Esophagus muscularis mucosa (tissue), 4 donors: Measurements from ENCODE around the gene KMT2A. TPM values are rescaled to one million over a fixed set of nuclear protein-coding genes. Genes with fewer than 3 reads are reported as not detected.
A peak's percentile ranks its signal among the peaks of the same experiment; 100 is the strongest.
"Not testable (repeated sequence)": the region's sequence is repeated elsewhere in the genome, so short reads cannot be mapped to it uniquely, and the experiment has no call there.

Experiments used
- DNase-seq: peaks from one replicate; pipeline ENCODE4 v3.0.0-alpha.2; 2017; ENCODE audit errors: extremely low spot score
- H3K27ac ChIP-seq, 4 donors: fragments of 200-600 bp; sonication (generic); replicated peaks in 1 of 4; 1 replicate in 3 of 4; 2 replicates in 1 of 4; pipeline ENCODE4 v1.5.1; 2016 to 2019; ENCODE audit warnings: mild to moderate bottlenecking in 1 of 4
- H3K27me3 ChIP-seq, 4 donors: fragments of 200-600 bp; sonication (generic); one replicate each; pipeline versions ENCODE4 v1.5.1 to v1.6.0; 2016 to 2019
- H3K36me3 ChIP-seq, 4 donors: fragments of 200-600 bp; sonication (generic); one replicate each; pipeline ENCODE4 v1.5.1; 2016 to 2019
- H3K4me1 ChIP-seq, 4 donors: fragments of 200-600 bp; sonication (generic); one replicate each; pipeline ENCODE4 v1.5.1; 2016 to 2019
- H3K4me3 ChIP-seq, 4 donors: fragments of 200-600 bp; sonication (generic); 1 replicate in 2 of 4; 2 replicates in 2 of 4; pipeline ENCODE4 v1.5.1; 2016 to 2019; ENCODE audit warnings: mild to moderate bottlenecking in 4 of 4, moderate library complexity in 1 of 4
- H3K9me3 ChIP-seq, 4 donors: fragments of 200-600 bp; sonication (generic); 1 replicate in 3 of 4; 2 replicates in 1 of 4; pipeline ENCODE4 v1.5.1; 2016 to 2019
- EP300 ChIP-seq: sonication (generic); formaldehyde crosslinking; IDR thresholded peaks from one replicate; pipeline ENCODE4 v1.6.1; 2017; ENCODE audit warnings: antibody characterized with exemption
- POLR2A ChIP-seq: fragments of 450-650 bp; IDR thresholded peaks from one replicate; pipeline ENCODE4 v1.6.1; 2017; ENCODE audit warnings: antibody characterized with exemption, moderate library complexity, mild to moderate bottlenecking, low read depth
- POLR2AphosphoS5 ChIP-seq, 2 donors: sonication (generic); formaldehyde crosslinking; IDR thresholded peaks; one replicate each; pipeline ENCODE4 v1.6.1; 2017; ENCODE audit warnings: antibody characterized with exemption in 2 of 2
- WGBS: methylation state at CpG from one replicate; pipeline ENCODE4 v1.1.5; 2018; 5-methylcytosine and 5-hydroxymethylcytosine counted together
- intact Hi-C: fragments of 100-400 bp; cut with DNase I; formaldehyde crosslinking; loops from one replicate; pipeline ENCODE4 v1.15.1; 2023
- total RNA-seq, 4 donors: library from RNA; depleted of rRNA; stranded (reverse); fragments of >200 nt; gene quantifications; one replicate each; pipeline versions ENCODE4 v1.1.0 to v1.2.1, GENCODE V29; 2016
- TF ChIP-seq, protein P1 (sequence below), 3 experiments: fragments of 200-600 bp in 2 of 3; fragments of 450-650 bp in 1 of 3; sonication (generic) in 2 of 3; IDR thresholded peaks; one replicate each; pipeline ENCODE4 v1.5.1; 2017 to 2019; ENCODE audit warnings: antibody characterized with exemption in 3 of 3, mild to moderate bottlenecking in 2 of 3, moderate library complexity in 1 of 3

The KMT2A gene
- total RNA-seq, 4 donors from 2014 or later, result 61.0 to 68.7 (median 62.1) TPM

- WGBS, result under 1% methylated on average over 44 of the region's 51 CpGs
- H3K4me1 ChIP-seq, result peaks cover 38 to 49% (median 48%) of the 10 kb centered on the region in 4 donors
- H3K36me3 ChIP-seq, result peaks cover 6 to 38% (median 17%) of the 10 kb centered on the region in 4 donors
- no peaks in the 10 kb centered on the region for H3K9me3 ChIP-seq
- H3K4me3 ChIP-seq, result peak within 1 kb of the TSS; percentile 72 to 95 (median 86)
- intact Hi-C loops, result loop anchor here (2.0 to 5.0 kb wide), 2 partner anchors 36 to 87 kb away; partner anchors contain the start of gene KMT2A
- peak within 1 kb of the TSS; percentile 80 to 89 (median 86) for H3K27ac ChIP-seq
- TF ChIP-seq, protein P1, sequence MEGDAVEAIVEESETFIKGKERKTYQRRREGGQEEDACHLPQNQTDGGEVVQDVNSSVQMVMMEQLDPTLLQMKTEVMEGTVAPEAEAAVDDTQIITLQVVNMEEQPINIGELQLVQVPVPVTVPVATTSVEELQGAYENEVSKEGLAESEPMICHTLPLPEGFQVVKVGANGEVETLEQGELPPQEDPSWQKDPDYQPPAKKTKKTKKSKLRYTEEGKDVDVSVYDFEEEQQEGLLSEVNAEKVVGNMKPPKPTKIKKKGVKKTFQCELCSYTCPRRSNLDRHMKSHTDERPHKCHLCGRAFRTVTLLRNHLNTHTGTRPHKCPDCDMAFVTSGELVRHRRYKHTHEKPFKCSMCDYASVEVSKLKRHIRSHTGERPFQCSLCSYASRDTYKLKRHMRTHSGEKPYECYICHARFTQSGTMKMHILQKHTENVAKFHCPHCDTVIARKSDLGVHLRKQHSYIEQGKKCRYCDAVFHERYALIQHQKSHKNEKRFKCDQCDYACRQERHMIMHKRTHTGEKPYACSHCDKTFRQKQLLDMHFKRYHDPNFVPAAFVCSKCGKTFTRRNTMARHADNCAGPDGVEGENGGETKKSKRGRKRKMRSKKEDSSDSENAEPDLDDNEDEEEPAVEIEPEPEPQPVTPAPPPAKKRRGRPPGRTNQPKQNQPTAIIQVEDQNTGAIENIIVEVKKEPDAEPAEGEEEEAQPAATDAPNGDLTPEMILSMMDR (IDR thresholded peaks at IDR 0.05), result peak in 1 of 3 experiments; percentile 19
- TF ChIP-seq POLR2A, result peak; percentile 76
- peak; percentile 60 to 81 for TF ChIP-seq POLR2AphosphoS5 (IDR thresholded peaks at IDR 0.05)
- TF ChIP-seq EP300, result no peak
- H3K27me3 ChIP-seq, result no peaks in the 10 kb centered on the region
- peak; percentile 94 for DNase-seq
These were observed 35.0 kb upstream of the KMT2A start, which contains the start of gene ATP5MG for GRCh38 chr11:118401151-118401879. TSS of gene ATP5MG (plus strand) at chr11:118401606. CDS start at chr11:118401666, 60 bp downstream.

GRCh38 chr11:118401880-118402590, 34.3 kb upstream of the KMT2A start:
- no peak for TF ChIP-seq POLR2AphosphoS5 (IDR thresholded peaks at IDR 0.05)
- no peak for TF ChIP-seq POLR2A
- H3K9me3 ChIP-seq, result no peaks in the 10 kb centered on the region
- no peaks in the 10 kb centered on the region for H3K27me3 ChIP-seq
- intact Hi-C loops, result loop anchor here (2.0 to 5.0 kb wide), 2 partner anchors 35 to 87 kb away; partner anchors contain the start of gene KMT2A
- H3K36me3 ChIP-seq, result peaks cover 0 to 38% (median 18%) of the 10 kb centered on the region in 4 donors
- WGBS, result 3% methylated on average over 22 of the region's 22 CpGs
- peak overlapping the region; percentile 72 to 95 (median 86) for H3K4me3 ChIP-seq
- no peak for DNase-seq
- peak overlapping the region; percentile 80 to 89 (median 86) for H3K27ac ChIP-seq
- H3K4me1 ChIP-seq, result peaks cover 45 to 54% (median 54%) of the 10 kb centered on the region in 4 donors

GRCh38 chr11:118402594-118402993, 33.7 kb upstream of the KMT2A start:
- 82% methylated on average over 7 of the region's 7 CpGs for WGBS
- Histone ChIP-seq H3K36me3 (peaks cover 4 to 38% (median 21%) of the 10 kb centered on the region in 4 donors), H3K4me3 (peak overlapping the region; percentile 72 to 95 (median 86)), H3K4me1 (peaks cover 47 to 54% (median 54%) of the 10 kb centered on the region in 4 donors), H3K27ac (peak overlapping the region; percentile 80 to 89 (median 86))
- not testable (repeated sequence) for H3K27me3 ChIP-seq, H3K9me3 ChIP-seq, DNase-seq
- intact Hi-C loops, result loop anchor here (5.0 kb wide), 1 partner anchor 35 kb away; the partner anchor contains the start of gene KMT2A

- H3K9me3 ChIP-seq, result no peaks in the 10 kb centered on the region
- no peak for DNase-seq
- intact Hi-C loops, result no loop called here
- H3K4me1 ChIP-seq, result peaks cover 43 to 56% (median 47%) of the 10 kb centered on the region in 4 donors
- WGBS, result 54% methylated on average over 7 of the region's 7 CpGs
- H3K4me3 ChIP-seq, result no peak overlapping the region
- no peak overlapping the region for H3K27ac ChIP-seq
- TF ChIP-seq POLR2A (no peak), EP300 (no peak), POLR2AphosphoS5 (IDR thresholded peaks at IDR 0.05) (no peak)
- TF ChIP-seq, protein P1 (IDR thresholded peaks at IDR 0.05), result no peak
- H3K27me3 ChIP-seq, result no peaks in the 10 kb centered on the region
- H3K36me3 ChIP-seq, result peaks cover 9 to 60% (median 39%) of the 10 kb centered on the region in 4 donors
These were observed 29.6 kb upstream of the KMT2A start for GRCh38 chr11:118406599-118407166.

DNA sequence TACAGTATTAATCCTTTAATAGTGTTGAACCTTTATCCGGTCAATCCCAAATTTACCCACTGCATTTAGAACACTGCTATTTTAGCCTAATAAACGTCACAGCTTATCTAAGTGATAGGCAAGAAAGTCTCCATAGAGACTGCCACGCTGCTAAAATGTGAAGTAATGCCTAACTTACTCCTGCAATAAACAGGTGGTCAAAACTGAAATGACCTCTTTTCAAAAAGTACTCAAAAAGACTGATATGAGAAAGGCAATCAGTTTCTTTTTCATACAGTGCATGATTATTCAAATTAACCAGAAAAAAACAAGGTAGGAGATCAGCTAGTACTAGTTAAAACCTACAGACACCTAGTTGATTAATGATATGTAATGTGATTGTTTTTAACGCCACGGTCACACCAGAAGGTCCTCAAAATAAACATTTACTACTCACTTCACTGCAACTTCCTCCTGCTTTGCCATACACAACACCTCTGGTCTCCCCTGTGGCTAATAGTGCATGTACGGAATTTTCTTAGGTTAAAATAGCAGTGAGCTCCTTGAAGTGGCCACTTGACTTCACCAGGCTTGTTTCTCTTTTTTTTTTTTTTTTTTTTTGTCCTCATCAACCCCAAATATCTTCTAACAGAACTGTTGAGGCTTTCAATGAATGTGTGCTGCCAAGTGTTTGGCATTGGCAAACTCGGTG, 26.1 kb upstream of the KMT2A start:
- Histone ChIP-seq H3K36me3 (peaks cover 9 to 69% (median 41%) of the 10 kb centered on the region in 4 donors), H3K4me3 (no peak overlapping the region), H3K27ac (no peak overlapping the region), H3K27me3 (no peaks in the 10 kb centered on the region), H3K9me3 (no peaks in the 10 kb centered on the region), H3K4me1 (peaks cover 16 to 25% (median 17%) of the 10 kb centered on the region in 4 donors)
- DNase-seq, result no peak
- intact Hi-C loops, result no loop called here
- 69% methylated on average over 7 of the region's 7 CpGs for WGBS
- no peak for TF ChIP-seq POLR2A
